Esophagus muscularis mucosa (tissue), 4 donors: Measurements from ENCODE around the gene TCP11. TPM values are rescaled to one million over a fixed set of nuclear protein-coding genes. Genes with fewer than 3 reads are reported as not detected.

Experiments used
- DNase-seq: peaks from one replicate; pipeline ENCODE4 v3.0.0-alpha.2; 2017; ENCODE audit errors: extremely low spot score
- H3K27ac ChIP-seq, 4 donors: fragments of 200-600 bp; sonication (generic); replicated peaks in 1 of 4; 1 replicate in 3 of 4; 2 replicates in 1 of 4; pipeline ENCODE4 v1.5.1; 2016 to 2019; ENCODE audit warnings: mild to moderate bottlenecking in 1 of 4
- H3K27me3 ChIP-seq, 4 donors: fragments of 200-600 bp; sonication (generic); one replicate each; pipeline versions ENCODE4 v1.5.1 to v1.6.0; 2016 to 2019
- H3K36me3 ChIP-seq, 4 donors: fragments of 200-600 bp; sonication (generic); one replicate each; pipeline ENCODE4 v1.5.1; 2016 to 2019
- H3K4me1 ChIP-seq, 4 donors: fragments of 200-600 bp; sonication (generic); one replicate each; pipeline ENCODE4 v1.5.1; 2016 to 2019
- H3K4me3 ChIP-seq, 4 donors: fragments of 200-600 bp; sonication (generic); 1 replicate in 2 of 4; 2 replicates in 2 of 4; pipeline ENCODE4 v1.5.1; 2016 to 2019; ENCODE audit warnings: mild to moderate bottlenecking in 4 of 4, moderate library complexity in 1 of 4
- H3K9me3 ChIP-seq, 4 donors: fragments of 200-600 bp; sonication (generic); 1 replicate in 3 of 4; 2 replicates in 1 of 4; pipeline ENCODE4 v1.5.1; 2016 to 2019
- CTCF ChIP-seq, 3 experiments: fragments of 200-600 bp in 2 of 3; fragments of 450-650 bp in 1 of 3; sonication (generic) in 2 of 3; IDR thresholded peaks; one replicate each; pipeline ENCODE4 v1.5.1; 2017 to 2019; ENCODE audit warnings: antibody characterized with exemption in 3 of 3, mild to moderate bottlenecking in 2 of 3, moderate library complexity in 1 of 3
- EP300 ChIP-seq: sonication (generic); formaldehyde crosslinking; IDR thresholded peaks from one replicate; pipeline ENCODE4 v1.6.1; 2017; ENCODE audit warnings: antibody characterized with exemption
- POLR2A ChIP-seq: fragments of 450-650 bp; IDR thresholded peaks from one replicate; pipeline ENCODE4 v1.6.1; 2017; ENCODE audit warnings: antibody characterized with exemption, moderate library complexity, mild to moderate bottlenecking, low read depth
- POLR2AphosphoS5 ChIP-seq, 2 donors: sonication (generic); formaldehyde crosslinking; IDR thresholded peaks; one replicate each; pipeline ENCODE4 v1.6.1; 2017; ENCODE audit warnings: antibody characterized with exemption in 2 of 2
- WGBS: methylation state at CpG from one replicate; pipeline ENCODE4 v1.1.5; 2018; 5-methylcytosine and 5-hydroxymethylcytosine counted together
- intact Hi-C: fragments of 100-400 bp; cut with DNase I; formaldehyde crosslinking; loops from one replicate; pipeline ENCODE4 v1.15.1; 2023
- total RNA-seq, 4 donors: library from RNA; depleted of rRNA; stranded (reverse); fragments of >200 nt; gene quantifications; one replicate each; pipeline versions ENCODE4 v1.1.0 to v1.2.1, GENCODE V29; 2016

The TCP11 gene
- total RNA-seq, 4 donors from 2014 or later: 0.75 to 1.1 (median 0.83) TPM; not detected in 1

GRCh38 chr6:35173427-35174087 is 32.4 kb upstream of the TCP11 start:
- H3K36me3 ChIP-seq: no peaks in the 10 kb centered on the region
- no peak overlapping the region for H3K27ac ChIP-seq
- TF ChIP-seq POLR2AphosphoS5 (IDR thresholded peaks at IDR 0.05) (no peak), EP300 (no peak), CTCF (IDR thresholded peaks at IDR 0.05) (no peak), POLR2A (no peak)
- no peak overlapping the region for H3K4me3 ChIP-seq
- H3K9me3 ChIP-seq: no peaks in the 10 kb centered on the region
- no peaks in the 10 kb centered on the region for H3K4me1 ChIP-seq
- intact Hi-C loops: no loop called here
- no peak for DNase-seq
- H3K27me3 ChIP-seq: no peaks in the 10 kb centered on the region
- WGBS: 85% methylated on average over 6 of the region's 7 CpGs

GRCh38 chr6:35173044-35173426 is 31.9 kb upstream of the TCP11 start:
- H3K4me1 ChIP-seq: no peaks in the 10 kb centered on the region
- no peak overlapping the region for H3K4me3 ChIP-seq
- intact Hi-C loops: no loop called here
- no peak for TF ChIP-seq POLR2A
- TF ChIP-seq EP300: no peak
- TF ChIP-seq CTCF (IDR thresholded peaks at IDR 0.05): no peak
- TF ChIP-seq POLR2AphosphoS5 (IDR thresholded peaks at IDR 0.05): no peak
- 77% methylated on average over 5 of the region's 5 CpGs for WGBS
- no peak overlapping the region for H3K27ac ChIP-seq
- H3K9me3 ChIP-seq: no peaks in the 10 kb centered on the region
- no peaks in the 10 kb centered on the region for H3K36me3 ChIP-seq
- no peak for DNase-seq
- H3K27me3 ChIP-seq: no peaks in the 10 kb centered on the region

- no peaks in the 10 kb centered on the region for H3K36me3 ChIP-seq
- no peaks in the 10 kb centered on the region for H3K27me3 ChIP-seq
- 91% methylated on average over 3 of the region's 3 CpGs for WGBS
- intact Hi-C loops: no loop called here
- H3K4me3 ChIP-seq: no peak overlapping the region
- H3K27ac ChIP-seq: no peak overlapping the region
- DNase-seq: no peak
- TF ChIP-seq CTCF (IDR thresholded peaks at IDR 0.05): no peak
- TF ChIP-seq POLR2AphosphoS5 (IDR thresholded peaks at IDR 0.05): no peak
- no peak for TF ChIP-seq POLR2A
- TF ChIP-seq EP300: no peak
- H3K9me3 ChIP-seq: no peaks in the 10 kb centered on the region
- no peaks in the 10 kb centered on the region for H3K4me1 ChIP-seq
Observed at GRCh38 chr6:35170891-35171290, 29.8 kb upstream of the TCP11 start.

GRCh38 chr6:35170166-35170565 is 29.0 kb upstream of the TCP11 start:
- intact Hi-C loops: no loop called here
- H3K4me1 ChIP-seq: no peaks in the 10 kb centered on the region
- no peak overlapping the region for H3K27ac ChIP-seq
- no peak for TF ChIP-seq POLR2A
- no peak for TF ChIP-seq CTCF (IDR thresholded peaks at IDR 0.05)
- TF ChIP-seq EP300: no peak
- no peak for TF ChIP-seq POLR2AphosphoS5 (IDR thresholded peaks at IDR 0.05)
- DNase-seq: no peak
- H3K9me3 ChIP-seq: no peaks in the 10 kb centered on the region
- H3K27me3 ChIP-seq: no peaks in the 10 kb centered on the region
- no peak overlapping the region for H3K4me3 ChIP-seq
- H3K36me3 ChIP-seq: no peaks in the 10 kb centered on the region
- 43% methylated on average over 1 of the region's 1 CpG for WGBS

- Histone ChIP-seq H3K27me3 (no peaks in the 10 kb centered on the region), H3K36me3 (no peaks in the 10 kb centered on the region)
Observed at GRCh38 chr6:35168461-35168861, 27.3 kb upstream of the TCP11 start.

More at GRCh38 chr6:35168461-35168861, 27.3 kb upstream of the TCP11 start:
- no peak overlapping the region for H3K4me3 ChIP-seq
- DNase-seq: no peak
- 90% methylated on average over 7 of the region's 7 CpGs for WGBS
- H3K27ac ChIP-seq: no peak overlapping the region
- TF ChIP-seq EP300: no peak
- no peak for TF ChIP-seq POLR2A
- no peak for TF ChIP-seq POLR2AphosphoS5 (IDR thresholded peaks at IDR 0.05)
- TF ChIP-seq CTCF (IDR thresholded peaks at IDR 0.05): no peak
- H3K9me3 ChIP-seq: no peaks in the 10 kb centered on the region
- no peaks in the 10 kb centered on the region for H3K4me1 ChIP-seq
- intact Hi-C loops: no loop called here
